ENCODE data around the gene L3MBTL3.
A peak's percentile ranks its signal among the peaks of the same experiment; 100 is the strongest.

Gene L3MBTL3

GRCh38 chr6:130029163-130029562 is 10.8 kb downstream of the L3MBTL3 start:
- no peak for DNase-seq

GRCh38 chr6:130032758-130033340 is 14.5 kb downstream of the L3MBTL3 start:
- DNase-seq, result peak; percentile 51

GRCh38 chr6:130033949-130034348 is 15.6 kb downstream of the L3MBTL3 start:
- DNase-seq, result no peak

- peak; percentile 70 for DNase-seq
These were observed 16.2 kb downstream of the L3MBTL3 start for GRCh38 chr6:130034378-130035146.

GRCh38 chr6:130035211-130035610 is 16.8 kb downstream of the L3MBTL3 start:
- no peak for DNase-seq

- DNase-seq, result peak; percentile 23
These were observed 18.9 kb downstream of the L3MBTL3 start for GRCh38 chr6:130037207-130037811.

- DNase-seq, result no peak
These were observed 23.2 kb downstream of the L3MBTL3 start for GRCh38 chr6:130041594-130041993.

- no peak for DNase-seq
These were observed 25.0 kb downstream of the L3MBTL3 start for GRCh38 chr6:130043344-130043743.

GRCh38 chr6:130045622-130046021 is 27.2 kb downstream of the L3MBTL3 start:
- DNase-seq, result no peak

- no peak for DNase-seq
These were observed 28.3 kb downstream of the L3MBTL3 start for GRCh38 chr6:130046671-130047070.

GRCh38 chr6:130047088-130047995 is 29.0 kb downstream of the L3MBTL3 start:
- no peak for DNase-seq

- no peak for DNase-seq
These were observed 31.8 kb downstream of the L3MBTL3 start for GRCh38 chr6:130050230-130050629.

GRCh38 chr6:130054725-130055124 is 36.3 kb downstream of the L3MBTL3 start:
- no peak for DNase-seq

GRCh38 chr6:130055271-130055670 is 36.9 kb downstream of the L3MBTL3 start:
- DNase-seq, result no peak

GRCh38 chr6:130057495-130057894 is 39.1 kb downstream of the L3MBTL3 start:
- DNase-seq, result no peak

GRCh38 chr6:130063806-130064205 is 45.4 kb downstream of the L3MBTL3 start:
- DNase-seq, result no peak

- no peak for DNase-seq
These were observed 47.3 kb downstream of the L3MBTL3 start for GRCh38 chr6:130065609-130066156.

- DNase-seq, result no peak
These were observed 51.1 kb downstream of the L3MBTL3 start for GRCh38 chr6:130069485-130069884.

- no peak for DNase-seq
These were observed 51.9 kb downstream of the L3MBTL3 start for GRCh38 chr6:130070326-130070725.

- no peak for DNase-seq
These were observed 52.4 kb downstream of the L3MBTL3 start for GRCh38 chr6:130070792-130071191.

- DNase-seq, result no peak
These were observed 57.6 kb downstream of the L3MBTL3 start for GRCh38 chr6:130075879-130076460.

- no peak for DNase-seq
These were observed 58.1 kb downstream of the L3MBTL3 start for GRCh38 chr6:130076512-130076911.

Data from suppressor macrophage treated with lipopolysaccharide for 4 hours (primary cell).